H9 (cell line): ENCODE data around the gene NHLRC3. TPM values are rescaled to one million over a fixed set of nuclear protein-coding genes. Genes with fewer than 3 reads are reported as not detected.
"Not testable (repeated sequence)": the region's sequence is repeated elsewhere in the genome, so short reads cannot be mapped to it uniquely, and the experiment has no call there.

Experiments used
- DNase-seq: peaks from one replicate; pipeline ENCODE4 v3.0.0-alpha.2; 2017
- H2AFZ ChIP-seq: one replicate; pipeline ENCODE4 v1.6.1; 2013; ENCODE audit warnings: mild to moderate bottlenecking, low read length, control low read depth, moderate library complexity
- H2AK5ac ChIP-seq: 2 replicates; pipeline ENCODE4 v1.6.1; 2013; ENCODE audit warnings: low read length, control low read depth, mixed read lengths; ENCODE audit not compliant: insufficient read length
- H2BK120ac ChIP-seq: one replicate; pipeline ENCODE4 v1.6.1; 2013; ENCODE audit warnings: low read depth, mild to moderate bottlenecking, low read length, control low read depth, inconsistent platforms; ENCODE audit not compliant: poor library complexity, severe bottlenecking
- H2BK12ac ChIP-seq: 2 replicates; pipeline ENCODE4 v1.6.1; 2013; ENCODE audit warnings: low read length, control low read depth, mixed read lengths, low read depth; ENCODE audit not compliant: insufficient read length
- H2BK15ac ChIP-seq: 2 replicates; pipeline ENCODE4 v1.6.1; 2013; ENCODE audit warnings: low read depth, low read length, control low read depth
- H2BK20ac ChIP-seq: one replicate; pipeline ENCODE4 v1.6.1; 2013; ENCODE audit warnings: low read depth, mild to moderate bottlenecking, low read length, control low read depth, inconsistent platforms; ENCODE audit not compliant: poor library complexity, severe bottlenecking
- H2BK5ac ChIP-seq: 2 replicates; pipeline ENCODE4 v1.6.1; 2013; ENCODE audit warnings: low read length, control low read depth, mixed read lengths; ENCODE audit not compliant: insufficient read length
- H3K14ac ChIP-seq: 2 replicates; pipeline ENCODE4 v1.6.1; 2013; ENCODE audit warnings: low read length, control low read depth; ENCODE audit not compliant: insufficient read depth
- H3K18ac ChIP-seq: 2 replicates; pipeline ENCODE4 v1.6.1; 2013; ENCODE audit warnings: low read depth, mild to moderate bottlenecking, mixed read lengths, low read length, control low read depth; ENCODE audit not compliant: insufficient read length
- H3K23ac ChIP-seq: 2 replicates; pipeline ENCODE4 v1.6.1; 2013; ENCODE audit warnings: low read length, control low read depth, mixed read lengths, low read depth; ENCODE audit not compliant: insufficient read length
- H3K23me2 ChIP-seq: 2 replicates; pipeline ENCODE4 v1.6.1; 2013; ENCODE audit warnings: low read depth, mild to moderate bottlenecking, mixed read lengths, low read length, control low read depth; ENCODE audit not compliant: insufficient read length, poor library complexity, severe bottlenecking
- H3K27ac ChIP-seq: 2 replicates; pipeline ENCODE4 v1.5.1; 2013; ENCODE audit warnings: low read length, control low read depth, mixed read lengths, low read depth; ENCODE audit not compliant: insufficient read length
- H3K27me3 ChIP-seq: 2 replicates; pipeline ENCODE4 v1.6.1; 2013; ENCODE audit warnings: low read length, control low read depth, inconsistent platforms; ENCODE audit not compliant: insufficient read depth
- H3K4ac ChIP-seq: 2 replicates; pipeline ENCODE4 v1.6.1; 2013; ENCODE audit warnings: low read depth, mild to moderate bottlenecking, control low read depth, inconsistent platforms, low read length, moderate library complexity
- H3K4me1 ChIP-seq: 2 replicates; pipeline ENCODE4 v1.6.1; 2013; ENCODE audit warnings: low read length, control low read depth, inconsistent platforms; ENCODE audit not compliant: insufficient read depth
- H3K4me2 ChIP-seq: 2 replicates; pipeline ENCODE4 v1.6.1; 2013; ENCODE audit warnings: low read length, control low read depth, mixed read lengths; ENCODE audit not compliant: insufficient read length, insufficient read depth
- H3K56ac ChIP-seq: 2 replicates; pipeline ENCODE4 v1.6.1; 2013; ENCODE audit warnings: low read depth, mild to moderate bottlenecking, mixed read lengths, low read length, control low read depth; ENCODE audit not compliant: insufficient read length
- H3K79me1 ChIP-seq: 2 replicates; pipeline ENCODE4 v1.6.1; 2013; ENCODE audit warnings: low read depth, mild to moderate bottlenecking, moderate library complexity, low read length, control low read depth, inconsistent platforms; ENCODE audit not compliant: insufficient read depth, poor library complexity, severe bottlenecking
- H3K79me2 ChIP-seq: 2 replicates; pipeline ENCODE4 v1.6.1; 2013; ENCODE audit warnings: low read length, control low read depth, inconsistent platforms; ENCODE audit not compliant: insufficient read depth
- H3K9ac ChIP-seq: 2 replicates; pipeline ENCODE4 v1.6.1; 2013; ENCODE audit warnings: low read length, control low read depth, mixed read lengths; ENCODE audit not compliant: insufficient read length; ENCODE audit errors: extremely low read depth
- H3K9me3 ChIP-seq: one replicate; pipeline ENCODE4 v1.6.1; 2013; ENCODE audit warnings: low read depth, low read length, inconsistent platforms; ENCODE audit not compliant: control insufficient read depth
- H3T11ph ChIP-seq: one replicate; pipeline ENCODE4 v1.6.1; 2013; ENCODE audit warnings: mild to moderate bottlenecking, low read length, control low read depth, inconsistent platforms
- H4K20me1 ChIP-seq: one replicate; pipeline ENCODE4 v1.6.1; 2013; ENCODE audit not compliant: control insufficient read depth, insufficient read length, insufficient read depth
- H4K5ac ChIP-seq: 2 replicates; pipeline ENCODE4 v1.6.1; 2013; ENCODE audit warnings: low read depth, mild to moderate bottlenecking, mixed read lengths, low read length, control low read depth; ENCODE audit not compliant: insufficient read length
- H4K8ac ChIP-seq: replicated peaks from 2 replicates; pipeline ENCODE4 v1.6.1; 2013; ENCODE audit warnings: low read length, control low read depth, mixed read lengths, low read depth; ENCODE audit not compliant: insufficient read length
- H4K91ac ChIP-seq: 2 replicates; pipeline ENCODE4 v1.6.1; 2013; ENCODE audit warnings: low read depth, mild to moderate bottlenecking, moderate library complexity, mixed read lengths, low read length, control low read depth; ENCODE audit not compliant: insufficient read length
- H3K27ac Mint-ChIP-seq, 3 experiments: 2 replicates in 2 of 3; 3 replicates in 1 of 3; pipeline ENCODE4 v1.8.0; 2020 to 2021; ENCODE audit warnings: mixed read lengths in 3 of 3, mild to moderate bottlenecking in 1 of 3, moderate library complexity in 1 of 3
- H3K27me3 Mint-ChIP-seq: 2 replicates; pipeline ENCODE4 v1.8.0; 2021; ENCODE audit warnings: low read depth, mild to moderate bottlenecking, moderate library complexity, mixed read lengths
- H3K36me3 Mint-ChIP-seq, 3 experiments: 2 replicates in 2 of 3; 3 replicates in 1 of 3; pipeline ENCODE4 v1.8.0; 2020 to 2021; ENCODE audit warnings: low read depth in 3 of 3, mixed read lengths in 3 of 3; ENCODE audit not compliant: insufficient read depth in 1 of 3
- H3K4me1 Mint-ChIP-seq, 2 experiments: 2 replicates each; pipeline ENCODE4 v1.8.0; 2020; ENCODE audit warnings: mixed read lengths in 2 of 2
- H3K4me3 Mint-ChIP-seq, 2 experiments: 2 replicates in 1 of 2; 3 replicates in 1 of 2; pipeline ENCODE4 v1.8.0; 2020 to 2021; ENCODE audit warnings: mild to moderate bottlenecking in 2 of 2, mixed read lengths in 2 of 2, moderate library complexity in 1 of 2
- H3K9me3 Mint-ChIP-seq, 2 experiments: 2 replicates in 1 of 2; 3 replicates in 1 of 2; pipeline ENCODE4 v1.8.0; 2020; ENCODE audit warnings: mild to moderate bottlenecking in 2 of 2, mixed read lengths in 2 of 2, moderate library complexity in 1 of 2
- WGBS: extraction: QIAGEN DNeasy Blood & Tissue Kit; methylation state at CpG from one replicate; pipeline ENCODE4 v1.1.7; 2013; ENCODE audit warnings: missing lambda C conversion rate, low lambda C conversion rate, mixed read lengths; ENCODE audit not compliant: insufficient read length; ENCODE audit errors: extremely low coverage; 5-methylcytosine and 5-hydroxymethylcytosine counted together
- total RNA-seq: library from RNA; stranded (reverse); gene quantifications from 2 replicates; pipeline ENCODE4 v1.2.1, GENCODE V29; 2021
- TF ChIP-seq, protein P1 (sequence below): fragments of 200-600 bp; sonication (generic); conservative IDR thresholded peaks from 3 replicates; pipeline ENCODE4 v1.8.0; 2021; ENCODE audit warnings: antibody characterized with exemption, mild to moderate bottlenecking

NHLRC3 gene
- total RNA-seq, 1 experiment from 2014 or later: 17.6 TPM

GRCh38 chr13:39073983-39074382 lies 35.7 kb downstream of the NHLRC3 start:
- Mint-ChIP-seq H3K27ac (no peak overlapping the region), H3K27me3 (peaks cover 4% of the 10 kb centered on the region; the same call in 1 of the 2 replicates), H3K4me1 (peaks cover 4 to 5% of the 10 kb centered on the region in 2 experiments), H3K4me3 (no peak overlapping the region), H3K36me3 (no peaks in the 10 kb centered on the region; a peak in 1 of 7 replicates), H3K9me3 (no peaks in the 10 kb centered on the region)
- no peak overlapping the region for H2BK20ac ChIP-seq
- no peak overlapping the region for H3K9ac ChIP-seq
- no peaks in the 10 kb centered on the region for H3K79me1 ChIP-seq
- H4K5ac ChIP-seq: no peak overlapping the region
- H2BK5ac ChIP-seq: no peak overlapping the region
- H3K56ac ChIP-seq: no peak overlapping the region
- H2BK15ac ChIP-seq: no peak overlapping the region
- no peaks in the 10 kb centered on the region for H3K27me3 ChIP-seq
- H3K4me1 ChIP-seq: peaks cover 2% of the 10 kb centered on the region; the same call in 1 of the 2 replicates
- no peak overlapping the region for H2BK12ac ChIP-seq
- no peak overlapping the region for H3T11ph ChIP-seq
- no peak overlapping the region for H4K8ac ChIP-seq
- no peak overlapping the region for H4K91ac ChIP-seq
- TF ChIP-seq, protein P1, sequence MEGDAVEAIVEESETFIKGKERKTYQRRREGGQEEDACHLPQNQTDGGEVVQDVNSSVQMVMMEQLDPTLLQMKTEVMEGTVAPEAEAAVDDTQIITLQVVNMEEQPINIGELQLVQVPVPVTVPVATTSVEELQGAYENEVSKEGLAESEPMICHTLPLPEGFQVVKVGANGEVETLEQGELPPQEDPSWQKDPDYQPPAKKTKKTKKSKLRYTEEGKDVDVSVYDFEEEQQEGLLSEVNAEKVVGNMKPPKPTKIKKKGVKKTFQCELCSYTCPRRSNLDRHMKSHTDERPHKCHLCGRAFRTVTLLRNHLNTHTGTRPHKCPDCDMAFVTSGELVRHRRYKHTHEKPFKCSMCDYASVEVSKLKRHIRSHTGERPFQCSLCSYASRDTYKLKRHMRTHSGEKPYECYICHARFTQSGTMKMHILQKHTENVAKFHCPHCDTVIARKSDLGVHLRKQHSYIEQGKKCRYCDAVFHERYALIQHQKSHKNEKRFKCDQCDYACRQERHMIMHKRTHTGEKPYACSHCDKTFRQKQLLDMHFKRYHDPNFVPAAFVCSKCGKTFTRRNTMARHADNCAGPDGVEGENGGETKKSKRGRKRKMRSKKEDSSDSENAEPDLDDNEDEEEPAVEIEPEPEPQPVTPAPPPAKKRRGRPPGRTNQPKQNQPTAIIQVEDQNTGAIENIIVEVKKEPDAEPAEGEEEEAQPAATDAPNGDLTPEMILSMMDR: no peak
- H3K14ac ChIP-seq: no peak overlapping the region
- no peaks in the 10 kb centered on the region for H4K20me1 ChIP-seq
- H3K79me2 ChIP-seq: no peaks in the 10 kb centered on the region
- H3K9me3 ChIP-seq: no peaks in the 10 kb centered on the region
- no CpG with 5 or more reads among the region's 3 CpGs for WGBS
- no peak overlapping the region for H3K4ac ChIP-seq
- no peak overlapping the region for H2AFZ ChIP-seq
- H2BK120ac ChIP-seq: no peak overlapping the region
- H3K4me2 ChIP-seq: no peak overlapping the region
- no peaks in the 10 kb centered on the region for H3K23me2 ChIP-seq
- no peak overlapping the region for H3K27ac ChIP-seq
- no peak for DNase-seq
- H3K23ac ChIP-seq: no peak overlapping the region
- H3K18ac ChIP-seq: no peak overlapping the region
- no peak overlapping the region for H2AK5ac ChIP-seq

GRCh38 chr13:39086251-39086945 lies 48.1 kb downstream of the NHLRC3 start:
- H3K9me3 Mint-ChIP-seq: peaks cover 3 to 21% of the 10 kb centered on the region in 2 experiments; a peak in 4 of 5 replicates
- not testable (repeated sequence) for H3K4me3 Mint-ChIP-seq

More at GRCh38 chr13:39086251-39086945, 48.1 kb downstream of the NHLRC3 start:
- H3K4me1 Mint-ChIP-seq, H4K20me1 ChIP-seq, H2AK5ac ChIP-seq, H3K56ac ChIP-seq, H3T11ph ChIP-seq, DNase-seq, H2AFZ ChIP-seq, H3K27ac Mint-ChIP-seq, H2BK20ac ChIP-seq, H2BK5ac ChIP-seq, H4K5ac ChIP-seq, H3K9ac ChIP-seq, H3K4ac ChIP-seq, H3K4me2 ChIP-seq, H2BK15ac ChIP-seq, H3K23ac ChIP-seq, H3K79me1 ChIP-seq, H4K8ac ChIP-seq, H3K36me3 Mint-ChIP-seq, H3K79me2 ChIP-seq, H3K27ac ChIP-seq, H3K18ac ChIP-seq, H3K9me3 ChIP-seq, H2BK120ac ChIP-seq, H4K91ac ChIP-seq, H3K23me2 ChIP-seq, H3K27me3 ChIP-seq, H3K14ac ChIP-seq, H3K4me1 ChIP-seq, H2BK12ac ChIP-seq, H3K27me3 Mint-ChIP-seq: not testable (repeated sequence)
- no CpG with 5 or more reads among the region's 1 CpG for WGBS
